ENCODE data around the gene IRF2BP1. TPM values are rescaled to one million over a fixed set of nuclear protein-coding genes. Genes with fewer than 3 reads are reported as not detected.
A peak's percentile ranks its signal among the peaks of the same experiment; 100 is the strongest.

The IRF2BP1 gene
- total RNA-seq, 2 experiments from 2014 or later, result 21.0 to 21.6 TPM

- DNase-seq, result peak; percentile 97 to 100 (median 99)
- Mint-ChIP-seq H3K27me3 (no peaks in the 10 kb centered on the region), H3K4me3 (peak overlapping the region; percentile 95), H3K36me3 (ENCODE audit: low read depth) (peaks cover 35% of the 10 kb centered on the region), H3K4me1 (ENCODE audit: low read depth) (peaks cover 28% of the 10 kb centered on the region), H3K9me3 (no peaks in the 10 kb centered on the region), H3K27ac (peak overlapping the region; percentile 89)
- Histone ChIP-seq H3K4me1 (ENCODE audit: insufficient read depth, low read length) (peaks cover 26% of the 10 kb centered on the region), H3K27me3 (ENCODE audit: control insufficient read depth in 1 of 2, insufficient read depth in 2 of 2, low read length in 2 of 2) (no peaks in the 10 kb centered on the region), H3K36me3 (ENCODE audit: insufficient read depth, low read length) (peaks cover 10% of the 10 kb centered on the region), H3K9me3 (ENCODE audit: control insufficient read depth in 1 of 2, insufficient read depth in 1 of 2, low read length in 2 of 2) (no peaks in the 10 kb centered on the region), H3K4me3 (ENCODE audit: low read length) (peak overlapping the region; percentile 64), H3K27ac (ENCODE audit: low read depth in 1 of 2, low read length in 2 of 2) (peak overlapping the region; percentile 68 to 85)
- TF ChIP-seq, protein P1, sequence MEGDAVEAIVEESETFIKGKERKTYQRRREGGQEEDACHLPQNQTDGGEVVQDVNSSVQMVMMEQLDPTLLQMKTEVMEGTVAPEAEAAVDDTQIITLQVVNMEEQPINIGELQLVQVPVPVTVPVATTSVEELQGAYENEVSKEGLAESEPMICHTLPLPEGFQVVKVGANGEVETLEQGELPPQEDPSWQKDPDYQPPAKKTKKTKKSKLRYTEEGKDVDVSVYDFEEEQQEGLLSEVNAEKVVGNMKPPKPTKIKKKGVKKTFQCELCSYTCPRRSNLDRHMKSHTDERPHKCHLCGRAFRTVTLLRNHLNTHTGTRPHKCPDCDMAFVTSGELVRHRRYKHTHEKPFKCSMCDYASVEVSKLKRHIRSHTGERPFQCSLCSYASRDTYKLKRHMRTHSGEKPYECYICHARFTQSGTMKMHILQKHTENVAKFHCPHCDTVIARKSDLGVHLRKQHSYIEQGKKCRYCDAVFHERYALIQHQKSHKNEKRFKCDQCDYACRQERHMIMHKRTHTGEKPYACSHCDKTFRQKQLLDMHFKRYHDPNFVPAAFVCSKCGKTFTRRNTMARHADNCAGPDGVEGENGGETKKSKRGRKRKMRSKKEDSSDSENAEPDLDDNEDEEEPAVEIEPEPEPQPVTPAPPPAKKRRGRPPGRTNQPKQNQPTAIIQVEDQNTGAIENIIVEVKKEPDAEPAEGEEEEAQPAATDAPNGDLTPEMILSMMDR (IDR thresholded peaks at IDR 0.05), result no peak
- peak; percentile 81 for ATAC-seq (ENCODE audit: poor library complexity)
- POLR2A ChIA-PET, result interaction anchor here (0.6 to 3.6 kb wide), 19 partner anchors 11 to 901 kb away, joined by 3 to 44 read pairs (median 4); partner anchors contain the start of genes CALM3, CCDC61, FBXO46 and FOXA3
- CTCF ChIA-PET, result interaction anchor here (0.5 to 2.3 kb wide), 6 partner anchors 17 to 172 kb away, joined by 3 to 14 read pairs (median 6); partner anchors contain the start of genes FBXO46, IRF2BP1 and SYMPK
- intact Hi-C loops (cut with DNase I, micrococcal nuclease), result loop anchor here (1.0 to 10.0 kb wide), 6 partner anchors 17 to 724 kb away; partner anchors contain the start of genes IRF2BP1 (in 2 of the 2), BLOC1S3 (in 1 of the 2), CCDC61 (in 1 of the 2) and FOXA3 (in 1 of the 2)
Observed at GRCh38 chr19:45902651-45903625, 17.0 kb upstream of the IRF2BP1 start.

DNA sequence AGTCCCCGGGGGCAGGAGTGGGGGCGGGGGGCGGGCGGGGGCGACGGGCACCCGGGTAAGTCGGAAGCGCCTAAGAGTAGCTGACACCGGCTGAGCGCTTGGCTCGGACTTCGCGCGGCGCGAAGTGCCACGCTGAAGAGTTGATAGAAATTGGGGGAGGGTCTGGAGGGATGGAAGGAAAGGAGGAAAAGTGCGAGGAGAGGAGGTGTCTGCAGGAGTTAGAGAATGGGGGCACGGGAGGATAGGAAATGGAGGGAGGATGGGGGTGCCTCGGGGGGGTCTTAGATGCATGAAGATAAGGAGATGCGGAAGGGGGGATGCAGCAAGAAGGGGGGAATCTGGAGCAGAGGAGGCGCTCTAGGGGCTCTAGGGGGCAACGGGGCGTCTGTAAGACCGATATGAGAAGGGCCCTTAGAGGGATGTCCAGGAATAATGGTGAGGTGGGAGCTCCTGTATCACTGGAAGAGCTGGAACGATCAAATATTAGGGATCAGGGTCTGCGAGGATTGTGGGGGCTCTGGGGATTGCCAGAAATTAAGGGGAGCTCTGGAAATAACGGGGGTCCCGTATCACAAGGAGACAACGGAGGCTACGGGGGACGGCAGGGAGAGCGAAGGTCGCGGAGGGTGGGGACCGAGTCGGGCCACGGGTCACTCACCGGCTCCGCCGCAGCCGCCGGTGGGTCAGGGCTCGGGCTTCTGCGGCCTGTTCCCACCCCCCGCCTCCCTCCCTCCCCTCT lies 16.1 kb upstream of the IRF2BP1 start, which contains the start of gene MYPOP:
TSS of gene MYPOP (minus strand) at position 702 of the 739 bp plus-strand sequence. CDS start 840 bp downstream, outside the sequence.
- peaks cover 10% of the 10 kb centered on the region for H3K36me3 ChIP-seq (ENCODE audit: insufficient read depth, low read length)

More for the DNA sequence above, 16.1 kb upstream of the IRF2BP1 start, which contains the start of gene MYPOP:
- no peak for ATAC-seq (ENCODE audit: poor library complexity)
- Histone ChIP-seq H3K27ac (ENCODE audit: low read depth in 1 of 2, low read length in 2 of 2) (peak within 1 kb of the TSS; percentile 68 to 85), H3K4me3 (ENCODE audit: low read length) (peak within 1 kb of the TSS; percentile 64), H3K9me3 (ENCODE audit: control insufficient read depth in 1 of 2, insufficient read depth in 1 of 2, low read length in 2 of 2) (no peaks in the 10 kb centered on the region), H3K27me3 (ENCODE audit: control insufficient read depth in 1 of 2, insufficient read depth in 2 of 2, low read length in 2 of 2) (no peaks in the 10 kb centered on the region), H3K4me1 (ENCODE audit: insufficient read depth, low read length) (peaks cover 26% of the 10 kb centered on the region)
- ChIA-PET POLR2A (interaction anchor here (0.6 to 3.6 kb wide), 17 partner anchors 10 to 900 kb away, joined by 3 to 44 read pairs (median 4); partner anchors contain the start of genes CALM3, CCDC61, FBXO46 and FOXA3), CTCF (interaction anchor here (0.6 to 2.3 kb wide), 6 partner anchors 11 to 171 kb away, joined by 3 to 14 read pairs (median 6); partner anchors contain the start of genes FBXO46, IRF2BP1 and SYMPK)
- TF ChIP-seq, protein P1 (IDR thresholded peaks at IDR 0.05), result no peak
- peak within 1 kb of the TSS; percentile 89 for H3K27ac Mint-ChIP-seq
- peaks cover 37% of the 10 kb centered on the region for H3K36me3 Mint-ChIP-seq (ENCODE audit: low read depth)
- H3K4me1 Mint-ChIP-seq (ENCODE audit: low read depth), result peaks cover 28% of the 10 kb centered on the region
- H3K27me3 Mint-ChIP-seq, result no peaks in the 10 kb centered on the region
- intact Hi-C loops (cut with DNase I, micrococcal nuclease), result loop anchor here (1.0 to 10.0 kb wide), 6 partner anchors 13 to 723 kb away; partner anchors contain the start of genes IRF2BP1 (in 2 of the 2), BLOC1S3 (in 1 of the 2), CCDC61 (in 1 of the 2) and FOXA3 (in 1 of the 2)
- peak within 1 kb of the TSS; percentile 98 for H3K4me3 Mint-ChIP-seq
- peak in 3 of 14 experiments; percentile 5 to 30 (median 8) for DNase-seq
- H3K9me3 Mint-ChIP-seq, result no peaks in the 10 kb centered on the region

All from CD4-positive, alpha-beta T cell (primary cell).